ENCODE data around the gene C11orf16.
A peak's percentile ranks its signal among the peaks of the same experiment; 100 is the strongest.
"Not testable (repeated sequence)": the region's sequence is repeated elsewhere in the genome, so short reads cannot be mapped to it uniquely, and the experiment has no call there.

The C11orf16 gene

GRCh38 chr11:8932564-8933180 is at the start of gene C11orf16:
Gene C11orf16, minus strand, starts transcription at chr11:8932947. Its CDS starts 639 bp downstream, at chr11:8932308.
- no peak for DNase-seq (ENCODE audit: low read depth)

GRCh38 chr11:8980485-8980884 is 47.7 kb upstream of the C11orf16 start:
- no peak for DNase-seq (ENCODE audit: low read depth)

GRCh38 chr11:8979365-8979764 is 46.6 kb upstream of the C11orf16 start:
- not testable (repeated sequence) for DNase-seq (ENCODE audit: low read depth)

- DNase-seq (ENCODE audit: low read depth) = no peak
Observed at GRCh38 chr11:8973121-8973520, 40.4 kb upstream of the C11orf16 start.

DNA sequence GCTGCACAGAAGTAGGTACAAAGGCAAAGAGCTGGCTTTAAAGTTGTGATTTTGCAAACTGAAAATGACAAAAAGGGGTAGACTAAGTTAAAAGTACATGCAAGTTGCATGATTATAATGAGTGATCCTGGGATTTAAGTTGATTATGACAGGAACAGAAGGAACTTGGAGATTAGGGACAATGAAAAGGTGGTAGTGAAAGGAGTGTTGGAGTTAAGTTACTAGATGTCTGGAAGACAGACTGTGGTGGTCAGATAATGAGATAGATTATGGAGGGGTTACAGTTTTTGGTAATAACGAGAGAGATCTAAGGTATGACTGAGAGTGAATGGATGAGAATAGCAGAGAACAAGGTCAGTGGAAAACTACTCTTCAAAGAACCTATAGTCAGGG is 39.2 kb upstream of the C11orf16 start:
- DNase-seq (ENCODE audit: low read depth) = no peak

GRCh38 chr11:8971196-8971923 is 38.6 kb upstream of the C11orf16 start:
- no peak for DNase-seq (ENCODE audit: low read depth)

DNA sequence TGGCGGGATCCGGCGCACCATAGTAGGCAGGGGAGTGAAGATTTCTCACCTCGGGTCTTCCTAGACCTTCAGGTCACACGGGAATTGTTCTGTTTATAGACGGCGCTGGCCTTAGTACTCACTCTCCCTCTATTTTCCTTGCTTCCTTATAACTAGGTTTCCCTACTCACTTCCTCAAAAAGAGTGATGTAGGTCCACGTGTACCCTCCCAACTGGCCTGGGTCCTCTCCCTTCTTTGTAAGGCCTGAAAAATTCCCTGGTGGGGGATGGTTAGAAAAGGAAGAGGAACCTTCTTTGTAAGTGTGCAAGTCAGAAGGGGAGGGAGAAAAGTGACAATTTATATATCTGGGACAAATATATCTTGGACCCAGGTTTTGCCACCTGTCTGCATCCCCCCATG is 34.4 kb upstream of the C11orf16 start:
- no peak for DNase-seq (ENCODE audit: low read depth)

DNA sequence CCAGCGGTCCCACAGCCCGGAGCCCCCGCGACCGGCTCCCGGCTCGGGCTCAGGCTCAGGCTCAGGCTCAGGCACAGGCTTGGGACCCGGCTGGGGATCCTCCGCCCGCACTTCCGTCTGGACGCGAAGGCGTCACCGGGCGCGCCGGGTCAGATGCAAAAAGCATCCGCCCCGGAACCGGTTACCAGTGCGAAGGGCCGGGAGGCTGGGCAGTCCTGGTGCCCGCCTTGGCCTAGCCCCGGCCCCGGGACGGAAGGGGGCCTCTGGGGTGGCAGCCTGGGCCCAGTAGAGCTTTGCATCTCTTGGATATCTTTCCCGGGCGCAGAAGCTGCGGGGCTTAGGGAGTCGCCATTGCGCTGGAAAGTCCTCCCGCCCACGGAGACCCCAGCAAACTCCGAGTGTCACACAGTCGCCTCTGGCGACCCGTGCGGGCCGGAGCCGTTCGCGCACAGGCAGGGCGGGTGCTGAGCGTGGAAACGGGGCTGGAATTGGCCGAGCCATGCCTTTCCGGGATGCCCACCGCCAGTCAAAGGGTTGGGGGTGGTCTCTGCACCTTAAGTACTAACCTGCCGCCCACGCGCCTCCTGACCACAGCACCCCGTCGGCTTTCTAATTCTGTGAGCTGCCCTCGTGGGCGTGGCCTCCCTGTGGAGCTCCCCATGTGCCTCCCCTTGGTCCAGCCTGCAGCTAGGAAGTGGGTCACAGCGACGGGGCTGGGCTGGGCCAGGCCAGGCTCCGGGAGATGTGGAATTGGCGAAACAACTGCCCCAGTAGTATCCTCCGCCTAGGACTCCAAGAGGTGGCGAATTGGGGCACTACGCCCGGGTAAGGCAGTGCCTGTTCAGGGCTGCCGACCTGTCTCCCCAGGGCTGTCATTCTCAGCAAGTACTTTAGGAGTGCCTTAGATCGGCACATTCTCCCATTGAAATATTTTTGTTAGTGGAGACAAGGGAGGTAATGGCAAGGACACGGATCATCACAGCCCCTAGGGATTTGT is 31.9 kb upstream of the C11orf16 start, which contains the start of gene TMEM9B:
TMEM9B (minus strand) TSS at position 119 of the 997 bp plus-strand sequence. CDS start 129 bp downstream, outside the sequence.
- DNase-seq (ENCODE audit: low read depth) = peak; percentile 76

DNA sequence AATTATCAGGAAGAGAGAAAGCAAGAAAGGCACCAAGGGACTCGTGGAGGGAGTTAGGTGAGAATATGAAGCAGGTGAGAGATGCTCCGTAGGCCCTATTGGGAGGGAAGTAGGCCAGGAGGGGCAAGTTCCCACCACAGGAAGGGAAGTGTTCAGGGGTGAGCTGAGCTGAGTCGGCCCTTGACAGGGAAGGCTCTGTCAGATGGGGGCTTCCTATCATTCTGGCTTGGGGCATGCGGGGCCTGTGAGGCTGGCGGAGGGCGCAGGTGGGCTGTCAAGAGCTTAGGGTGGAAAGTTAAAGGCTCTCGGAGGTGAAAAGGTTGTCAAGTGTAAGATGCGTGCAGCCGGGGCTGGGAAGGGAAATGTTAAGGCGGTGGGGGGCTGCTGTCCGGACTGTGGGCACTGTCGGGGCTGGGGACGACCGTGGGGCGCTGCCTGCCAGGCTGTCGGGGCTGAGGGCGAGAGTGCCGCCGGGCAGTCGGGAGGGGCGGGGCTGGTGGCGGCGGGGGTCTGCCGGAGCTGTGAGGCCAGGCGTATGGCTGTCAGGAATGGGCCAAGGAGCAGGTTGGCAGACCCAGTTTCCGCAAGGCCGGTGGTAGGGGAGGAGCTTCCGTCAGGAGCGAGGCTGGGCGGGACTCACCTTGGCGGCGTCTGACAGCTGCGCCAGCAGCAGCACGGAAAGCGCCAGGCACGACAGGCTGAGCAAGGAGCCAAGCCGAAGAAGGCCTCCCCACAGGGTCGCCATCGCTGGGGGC is 31.0 kb upstream of the C11orf16 start:
- peak; percentile 53 for DNase-seq (ENCODE audit: low read depth)

GRCh38 chr11:8962841-8963240 is 30.1 kb upstream of the C11orf16 start:
- DNase-seq (ENCODE audit: low read depth) = no peak

GRCh38 chr11:8961401-8961800 is 28.7 kb upstream of the C11orf16 start:
- no peak for DNase-seq (ENCODE audit: low read depth)

DNA sequence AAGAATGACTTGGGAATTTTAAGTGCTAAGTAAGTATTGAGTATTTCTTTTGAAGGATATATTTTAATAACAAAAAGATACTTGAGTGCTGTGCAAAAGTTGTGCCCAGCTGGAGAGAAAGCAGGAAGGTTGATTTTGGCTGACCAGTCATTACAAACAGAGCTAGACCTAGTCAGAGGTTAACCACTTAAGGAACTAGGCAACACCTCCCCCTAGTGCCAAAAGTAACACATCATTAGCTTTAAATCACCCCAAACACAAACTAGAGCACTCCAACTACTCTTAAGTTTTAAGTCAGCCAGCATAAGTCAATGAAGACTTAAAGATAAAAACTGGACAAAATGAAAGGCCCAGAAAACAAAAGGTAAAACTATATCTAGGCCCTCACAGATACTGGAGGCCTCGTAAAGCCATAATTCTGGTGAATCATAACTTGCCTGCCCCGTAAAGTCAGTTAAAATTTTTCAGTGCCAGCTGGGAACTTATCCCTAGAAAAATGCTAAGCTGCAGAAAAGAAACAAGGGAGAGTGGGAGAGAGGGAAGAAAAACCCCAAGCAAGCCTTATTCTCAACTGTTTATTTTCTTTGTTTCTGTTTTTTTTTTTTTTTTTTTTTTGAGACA is 26.9 kb upstream of the C11orf16 start:
- DNase-seq (ENCODE audit: low read depth) = peak; percentile 62

DNA sequence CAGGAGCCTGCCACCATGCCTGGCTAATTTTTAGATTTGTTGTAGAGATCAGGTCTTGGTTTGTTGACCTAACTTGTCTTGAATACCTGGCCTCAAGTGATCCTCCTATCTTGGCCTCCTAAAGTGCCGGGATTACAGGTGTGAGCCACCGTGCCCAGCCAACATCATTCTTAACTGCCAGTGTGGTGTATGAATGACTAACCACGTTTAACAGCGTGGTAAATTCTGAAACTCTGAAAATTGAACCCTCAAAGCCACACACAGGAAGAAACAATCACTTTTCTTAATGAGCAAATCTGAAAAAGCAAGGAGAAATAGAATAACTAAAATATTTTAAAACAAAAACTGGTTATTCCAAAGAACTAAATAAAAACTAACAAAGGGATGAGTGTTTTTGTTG is 24.1 kb upstream of the C11orf16 start:
- DNase-seq (ENCODE audit: low read depth) = no peak

DNA sequence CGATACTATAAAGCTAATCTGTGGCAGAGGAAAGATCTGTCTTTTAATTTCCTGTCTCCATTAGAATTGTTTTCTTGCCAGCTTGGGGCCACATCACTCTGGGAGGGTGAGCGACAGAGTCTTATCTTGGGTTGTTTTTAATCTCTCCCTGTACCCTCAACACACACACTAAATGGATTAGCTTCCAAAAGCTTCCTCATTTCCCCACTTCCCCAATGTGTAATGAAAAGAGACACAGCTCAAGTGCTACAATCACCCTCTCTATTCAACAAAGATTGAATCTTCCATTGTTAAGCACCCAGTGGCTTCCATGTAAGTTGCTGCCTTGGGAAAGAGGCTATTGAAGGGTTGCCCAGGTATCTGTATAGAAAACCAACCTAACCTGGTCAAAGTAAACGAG is 16.1 kb upstream of the C11orf16 start:
- DNase-seq (ENCODE audit: low read depth) = no peak

- DNase-seq (ENCODE audit: low read depth) = no peak
Observed at GRCh38 chr11:8947230-8947943, 14.6 kb upstream of the C11orf16 start.

GRCh38 chr11:8942518-8943066 is 9.8 kb upstream of the C11orf16 start, which contains the start of gene ASCL3:
Gene ASCL3, minus strand, starts transcription at chr11:8943016. Its CDS starts 4,855 bp downstream, at chr11:8938161.
- DNase-seq (ENCODE audit: low read depth) = no peak

- no peak for DNase-seq (ENCODE audit: low read depth)
Observed at GRCh38 chr11:8941341-8942103, 8.8 kb upstream of the C11orf16 start.

DNA sequence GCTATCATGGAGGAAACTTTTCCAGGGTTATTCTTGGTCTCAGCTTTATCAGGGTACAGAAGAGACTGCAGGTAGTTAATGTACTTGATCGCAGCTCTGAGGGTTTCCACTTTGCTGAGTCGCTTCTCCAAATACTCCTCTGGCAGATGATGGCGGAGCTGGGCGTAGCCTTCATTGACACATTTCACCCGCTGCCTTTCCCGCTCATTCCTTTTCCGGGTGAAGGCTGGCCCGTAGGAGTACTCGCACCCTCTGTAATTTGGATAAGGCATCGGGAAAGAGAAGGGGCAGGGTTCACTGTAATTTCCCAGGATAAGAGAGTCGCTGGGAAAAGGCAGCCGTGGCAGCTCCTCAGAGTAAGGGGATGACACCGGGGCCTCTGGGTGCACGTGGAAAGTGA is 4.9 kb upstream of the C11orf16 start:
- DNase-seq (ENCODE audit: low read depth) = no peak

DNA sequence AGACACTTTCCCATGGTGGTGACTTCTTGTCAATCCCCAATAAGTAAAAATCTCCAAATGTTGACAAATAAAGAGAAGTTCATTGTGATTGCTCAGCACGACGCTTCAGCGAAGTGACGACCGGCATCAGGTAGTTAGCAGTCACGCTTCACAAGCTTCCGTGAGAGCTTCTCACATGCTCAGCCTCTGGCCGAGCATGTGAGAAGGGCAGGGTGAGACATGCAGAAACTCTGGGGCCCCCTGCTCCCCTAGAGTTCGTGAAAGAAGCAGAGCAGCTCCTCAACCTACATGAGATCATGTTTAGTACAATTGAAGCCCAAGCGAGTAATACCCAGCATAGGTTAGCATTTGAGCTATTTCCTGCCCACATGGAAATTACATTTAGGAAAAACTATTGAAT is 4.4 kb upstream of the C11orf16 start:
- DNase-seq (ENCODE audit: low read depth) = no peak
